Retina (tissue), 1 donor: ENCODE results near the gene HDGFL1.

Experiments used
- DNase-seq: peaks from one replicate; pipeline ENCODE4 v3.0.0-alpha.2; 2016

Gene HDGFL1

DNA sequence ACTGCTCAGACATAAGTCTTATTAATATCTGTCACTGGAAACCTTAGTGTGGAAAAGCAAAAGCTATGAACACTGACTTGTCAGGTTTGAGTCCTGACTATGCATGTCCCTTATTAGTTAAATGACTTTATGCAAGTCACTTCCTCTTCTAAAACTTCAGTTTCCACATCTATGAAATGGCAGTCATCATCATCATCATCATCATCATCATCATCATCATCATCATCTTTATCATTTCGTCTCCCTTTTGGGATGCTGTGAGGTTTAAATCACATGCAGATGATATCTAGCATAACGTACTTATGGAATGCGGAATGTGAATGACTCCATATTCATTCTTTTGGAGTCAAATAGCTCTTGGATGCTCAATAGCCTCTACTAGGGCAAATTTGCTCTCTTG, 24.5 kb downstream of the HDGFL1 start:
- DNase-seq: no peak

DNA sequence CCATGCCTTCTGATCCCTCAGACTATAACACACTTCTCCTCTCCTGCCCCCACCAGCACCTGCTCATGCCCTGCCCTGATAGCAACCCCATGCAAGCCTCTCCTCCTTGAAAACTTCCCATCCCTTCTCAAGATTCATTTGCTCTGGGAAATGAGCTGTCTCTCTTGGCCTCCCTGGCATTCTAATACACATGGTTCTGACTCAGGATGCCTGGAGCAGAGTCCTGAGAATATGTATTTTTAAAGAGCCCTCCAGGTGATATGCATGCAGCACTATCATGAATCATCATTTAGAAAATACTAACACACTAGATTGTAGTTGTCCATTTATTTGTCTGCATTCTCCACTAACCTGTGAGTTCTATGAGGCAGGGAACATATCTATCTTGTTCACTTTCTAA, 26.6 kb downstream of the HDGFL1 start:
- DNase-seq: no peak

- DNase-seq: no peak
Observed at GRCh38 chr6:22598339-22598738, 29.0 kb downstream of the HDGFL1 start.

DNA sequence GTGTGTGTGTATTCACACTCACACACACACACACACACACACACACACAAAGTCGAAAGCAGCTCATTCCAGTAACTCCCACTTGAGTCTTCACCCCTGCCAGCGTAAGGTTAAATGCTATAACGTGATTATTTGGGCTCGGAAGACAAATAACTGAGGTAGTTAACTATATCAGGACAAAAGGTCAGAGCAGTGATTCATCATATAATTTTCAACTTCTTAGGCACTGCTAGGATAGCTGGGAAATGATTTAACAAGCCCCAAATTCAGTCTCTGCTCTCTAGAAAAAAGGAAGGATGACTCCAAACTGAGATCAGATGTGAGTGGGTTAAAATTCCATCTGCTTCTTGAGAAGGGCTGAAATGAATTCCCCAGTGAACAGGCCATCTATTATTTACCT, 30.7 kb downstream of the HDGFL1 start:
- DNase-seq: no peak

DNA sequence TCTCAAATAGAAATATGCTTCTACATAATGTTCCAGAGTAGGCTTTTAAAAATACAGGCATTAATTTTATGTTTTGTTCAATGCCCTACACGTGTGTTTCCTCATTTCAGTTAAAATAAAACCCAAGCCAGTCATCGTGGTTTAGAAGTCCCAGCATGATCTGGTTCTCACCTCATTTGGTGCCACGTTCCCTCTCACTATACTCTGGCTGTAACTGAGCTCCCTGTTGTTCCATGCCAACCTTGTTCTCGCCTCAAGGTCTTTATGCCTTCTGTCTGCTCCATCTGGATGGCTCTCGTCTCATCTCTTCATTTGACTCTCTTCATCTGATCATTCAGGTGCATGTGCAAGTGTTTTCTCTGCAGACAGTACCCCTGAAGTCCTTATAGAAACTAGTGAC, 32.6 kb downstream of the HDGFL1 start:
- no peak for DNase-seq

GRCh38 chr6:22605736-22606135, 36.4 kb downstream of the HDGFL1 start:
- no peak for DNase-seq

DNA sequence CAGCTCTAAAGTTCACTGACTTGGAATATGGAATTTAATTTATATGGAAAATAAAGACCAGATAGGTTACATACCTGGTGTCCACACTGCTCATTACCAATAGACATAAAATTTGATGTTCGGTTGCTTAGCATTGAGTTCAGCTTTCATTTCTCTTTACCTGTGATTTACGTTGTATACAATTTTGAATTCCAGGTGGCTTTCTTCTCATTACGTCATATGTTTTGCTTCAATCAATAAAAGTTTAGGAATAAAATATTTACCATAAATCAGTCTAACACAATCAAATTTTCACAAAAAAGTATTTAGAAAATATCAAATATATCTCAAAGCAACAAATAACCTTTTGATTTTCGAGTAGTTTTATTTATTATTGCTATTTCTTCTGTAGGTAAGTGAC, 40.8 kb downstream of the HDGFL1 start:
- no peak for DNase-seq

- DNase-seq: no peak
Observed at GRCh38 chr6:22612236-22612635, 42.9 kb downstream of the HDGFL1 start.

DNA sequence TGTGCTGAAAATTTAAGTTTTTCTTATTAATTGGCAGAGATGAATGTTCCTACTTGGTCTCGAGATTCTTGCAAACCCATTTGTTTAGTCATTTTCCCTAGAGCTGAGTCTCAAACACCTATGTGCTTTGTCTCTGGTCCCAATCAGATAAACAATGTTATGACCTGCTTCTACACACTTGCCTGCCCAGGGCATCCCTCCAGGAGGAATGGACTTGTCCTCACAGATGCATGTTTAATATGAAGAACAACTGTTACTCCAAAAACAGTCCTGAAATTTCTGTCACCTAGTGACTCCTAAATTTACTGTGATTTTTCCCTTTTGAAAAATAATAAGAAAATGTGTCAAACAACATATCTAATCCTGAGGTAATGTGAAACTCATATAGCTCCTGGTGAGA, 43.7 kb downstream of the HDGFL1 start:
- no peak for DNase-seq

- DNase-seq: no peak
Observed at GRCh38 chr6:22613695-22614094, 44.3 kb downstream of the HDGFL1 start.

DNA sequence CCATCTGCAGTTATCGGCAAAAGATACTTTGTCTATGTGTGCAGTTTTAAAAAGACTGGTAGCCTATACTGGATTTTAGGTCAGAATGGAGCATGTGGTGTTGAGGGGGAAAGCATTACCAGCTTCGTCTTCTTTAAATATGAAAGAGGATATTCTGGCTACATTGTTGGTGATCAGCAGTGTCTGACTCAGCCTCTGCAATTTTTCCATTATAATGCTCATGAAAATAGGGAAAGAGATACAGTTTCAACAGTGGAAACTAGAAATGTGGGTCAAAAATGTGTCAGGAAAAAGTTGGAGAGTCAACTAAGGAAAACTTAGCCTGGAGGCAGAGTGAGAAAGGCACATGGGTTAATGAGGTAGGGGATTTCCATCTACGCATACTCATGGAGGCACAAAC, 45.2 kb downstream of the HDGFL1 start:
- no peak for DNase-seq

- DNase-seq: no peak
Observed at GRCh38 chr6:22621028-22621427, 51.7 kb downstream of the HDGFL1 start.
